GM12875 (cell line): ENCODE measurements around the gene HRCT1.

Experiments used
- H3K4me3 ChIP-seq: one replicate; pipeline ENCODE4 v1.5.1; 2011; ENCODE audit warnings: low read depth, low read length, control low read depth
- TF ChIP-seq, protein P1 (sequence below): IDR thresholded peaks from 2 replicates; pipeline ENCODE4 v1.5.1; 2011; ENCODE audit warnings: low read depth, mild to moderate bottlenecking, control low read depth, inconsistent platforms, low read length, moderate library complexity, borderline replicate concordance; ENCODE audit not compliant: insufficient read depth

The HRCT1 gene

DNA sequence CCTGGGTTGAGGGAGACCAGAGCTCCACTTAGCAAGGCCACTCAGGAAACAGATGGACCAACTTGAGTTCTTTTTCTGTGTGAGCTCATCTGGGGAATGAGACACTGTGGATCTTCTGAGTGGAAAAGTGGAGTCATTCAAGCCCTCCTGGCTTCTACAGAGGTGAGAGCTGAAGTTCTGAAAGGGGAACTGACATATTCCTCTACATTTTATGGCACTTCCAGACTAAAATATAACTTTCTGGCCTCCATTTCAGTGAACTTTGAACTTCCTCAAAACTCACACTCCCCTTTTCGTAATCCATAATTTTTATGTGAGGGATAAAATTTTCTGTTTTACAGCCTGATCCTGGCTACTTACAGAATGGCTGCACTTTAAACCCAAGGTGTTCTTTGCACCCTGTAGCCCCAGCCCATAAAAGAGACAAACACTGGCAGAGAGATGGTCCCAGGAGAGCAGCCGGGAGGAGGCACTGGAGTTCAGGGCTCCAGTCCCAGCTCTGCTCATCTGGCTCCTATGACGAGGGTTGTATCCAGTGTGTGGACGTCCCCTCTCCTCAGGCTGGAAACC is 14.1 kb downstream of the HRCT1 start:
- no peak overlapping the region for H3K4me3 ChIP-seq
- TF ChIP-seq, protein P1, sequence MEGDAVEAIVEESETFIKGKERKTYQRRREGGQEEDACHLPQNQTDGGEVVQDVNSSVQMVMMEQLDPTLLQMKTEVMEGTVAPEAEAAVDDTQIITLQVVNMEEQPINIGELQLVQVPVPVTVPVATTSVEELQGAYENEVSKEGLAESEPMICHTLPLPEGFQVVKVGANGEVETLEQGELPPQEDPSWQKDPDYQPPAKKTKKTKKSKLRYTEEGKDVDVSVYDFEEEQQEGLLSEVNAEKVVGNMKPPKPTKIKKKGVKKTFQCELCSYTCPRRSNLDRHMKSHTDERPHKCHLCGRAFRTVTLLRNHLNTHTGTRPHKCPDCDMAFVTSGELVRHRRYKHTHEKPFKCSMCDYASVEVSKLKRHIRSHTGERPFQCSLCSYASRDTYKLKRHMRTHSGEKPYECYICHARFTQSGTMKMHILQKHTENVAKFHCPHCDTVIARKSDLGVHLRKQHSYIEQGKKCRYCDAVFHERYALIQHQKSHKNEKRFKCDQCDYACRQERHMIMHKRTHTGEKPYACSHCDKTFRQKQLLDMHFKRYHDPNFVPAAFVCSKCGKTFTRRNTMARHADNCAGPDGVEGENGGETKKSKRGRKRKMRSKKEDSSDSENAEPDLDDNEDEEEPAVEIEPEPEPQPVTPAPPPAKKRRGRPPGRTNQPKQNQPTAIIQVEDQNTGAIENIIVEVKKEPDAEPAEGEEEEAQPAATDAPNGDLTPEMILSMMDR: no peak

DNA sequence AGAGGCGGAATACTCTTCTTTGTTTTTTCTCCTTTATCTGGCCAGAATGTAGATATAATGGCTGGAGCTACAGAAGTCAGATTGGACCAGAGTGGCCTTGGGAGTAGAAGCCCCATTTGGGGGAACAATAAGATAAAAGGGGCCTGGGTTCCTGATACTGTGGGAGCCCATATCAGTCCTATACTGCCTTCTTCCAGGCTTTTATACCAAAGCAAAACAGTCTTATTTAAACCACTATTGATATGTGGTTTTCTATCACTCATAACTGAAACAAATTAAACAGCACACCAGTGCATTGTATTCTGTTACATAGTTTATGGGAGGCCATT is 17.6 kb downstream of the HRCT1 start:
- no peak overlapping the region for H3K4me3 ChIP-seq
- TF ChIP-seq, protein P1: no peak

DNA sequence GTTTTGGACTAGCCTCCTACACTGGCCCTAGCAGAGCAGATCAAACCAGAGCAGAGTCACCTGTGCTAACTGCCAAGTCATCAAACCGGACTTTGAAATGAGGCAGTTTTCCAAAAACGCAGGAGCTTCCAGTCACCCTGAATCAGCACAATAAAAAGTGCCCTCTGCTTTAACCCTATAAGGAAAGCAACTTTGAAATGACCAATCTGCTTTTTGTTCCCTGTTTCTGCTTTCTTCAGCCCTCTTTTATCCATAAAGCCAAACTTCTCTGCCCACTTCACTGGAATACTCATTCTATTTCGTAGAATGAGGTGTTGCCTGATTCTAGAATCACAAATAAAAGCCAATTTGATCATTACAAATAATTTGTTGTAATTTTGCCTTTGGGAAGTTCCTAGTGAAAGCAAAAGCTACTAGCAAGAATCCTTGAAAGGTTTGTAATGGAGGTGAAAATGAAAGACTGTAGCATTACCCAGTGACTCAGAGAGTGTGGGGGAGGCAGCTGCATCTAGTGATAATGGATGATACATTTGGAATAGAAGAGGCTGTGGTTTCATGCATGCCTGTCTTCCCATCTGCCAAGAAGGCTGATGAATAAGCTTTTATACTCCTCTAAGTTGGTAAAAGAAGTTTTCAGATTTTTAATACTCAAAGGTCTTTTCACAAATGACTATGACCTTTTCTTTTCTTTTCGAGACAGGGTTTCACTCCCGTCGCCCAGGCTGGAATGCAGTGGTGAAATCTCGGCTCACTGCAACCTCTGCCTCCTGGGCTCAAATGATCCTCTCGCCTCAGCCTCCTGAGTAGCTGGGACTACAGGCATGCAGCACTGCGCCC is 18.1 kb downstream of the HRCT1 start:
- TF ChIP-seq, protein P1: no peak

DNA sequence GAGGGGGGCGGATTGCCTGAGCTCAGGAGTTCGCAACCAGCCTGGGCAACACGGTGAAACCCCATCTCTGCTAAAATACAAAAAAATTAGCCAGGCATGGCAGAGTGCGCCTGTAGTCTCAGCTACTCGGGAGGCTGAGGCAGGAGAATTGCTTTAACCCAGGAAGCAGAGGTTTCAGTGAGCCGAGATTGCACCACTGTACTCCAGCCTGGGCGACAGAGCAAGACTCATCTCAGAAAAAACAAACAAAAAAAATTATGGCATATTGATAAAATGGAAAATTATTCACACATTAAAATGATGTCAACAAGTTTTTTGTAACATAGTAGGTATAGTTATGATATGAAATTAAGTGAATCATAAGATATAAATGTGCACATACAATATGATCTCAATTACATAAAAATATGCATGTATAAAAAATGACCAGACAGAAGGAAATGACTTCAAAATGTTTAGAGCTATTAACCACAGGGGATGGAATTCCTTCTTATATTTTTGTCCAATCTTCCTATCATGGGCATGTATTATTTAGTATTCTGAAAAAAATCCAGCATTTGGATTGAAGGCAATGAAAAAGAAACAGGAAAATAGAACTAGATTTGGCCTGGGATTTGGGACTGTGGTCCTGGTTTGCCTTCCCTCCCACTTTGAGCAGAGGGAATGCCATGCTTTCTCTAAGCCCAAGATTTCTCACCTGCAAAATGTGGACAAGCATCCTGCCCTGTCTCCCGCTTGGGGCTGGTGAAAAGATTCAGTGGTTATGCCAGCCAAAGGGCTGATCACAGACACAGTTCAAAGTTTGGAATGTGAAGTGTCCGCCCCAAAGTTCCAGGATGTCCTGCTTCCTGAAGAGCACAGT is 22.8 kb downstream of the HRCT1 start:
- TF ChIP-seq, protein P1: no peak
- H3K4me3 ChIP-seq: no peak overlapping the region

More for the DNA sequence above, 18.1 kb downstream of the HRCT1 start:
- H3K4me3 ChIP-seq: no peak overlapping the region

DNA sequence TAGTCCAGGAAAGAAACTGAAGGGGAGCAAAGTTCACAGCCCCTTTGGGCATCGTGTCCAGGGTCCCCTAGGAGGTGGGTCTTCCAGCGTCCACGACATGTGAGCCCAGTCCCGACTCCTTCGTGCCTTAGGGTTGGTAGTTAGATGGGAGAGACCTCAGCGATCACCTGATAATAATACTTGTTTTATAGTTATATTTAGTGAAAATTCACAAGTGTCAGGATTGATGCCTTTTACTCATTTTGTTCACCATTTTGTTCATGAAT is 23.4 kb downstream of the HRCT1 start:
- TF ChIP-seq, protein P1: no peak
- H3K4me3 ChIP-seq: no peak overlapping the region

DNA sequence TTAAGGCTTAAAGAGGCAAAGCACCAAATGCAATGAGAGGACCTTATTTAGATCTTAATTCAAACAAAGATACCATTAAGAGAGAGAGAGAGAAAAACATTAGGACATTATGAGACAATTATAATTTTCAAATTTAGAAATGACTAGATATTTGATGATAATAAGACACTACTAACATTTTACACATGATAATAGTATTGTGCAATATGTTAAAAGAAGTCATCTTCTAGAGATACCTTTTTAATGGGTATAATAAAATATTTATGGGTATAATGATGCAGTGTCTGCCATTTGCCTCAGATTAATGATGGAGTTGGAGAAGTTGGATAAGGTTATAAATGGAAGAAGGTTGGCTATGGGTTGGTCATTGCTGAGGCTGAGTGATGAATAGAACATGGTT is 24.5 kb downstream of the HRCT1 start:
- TF ChIP-seq, protein P1: no peak
- no peak overlapping the region for H3K4me3 ChIP-seq
